Right lobe of liver (tissue), 4 donors: ENCODE data around the gene RALGPS1.

ENCODE experiments used
- CTCF ChIP-seq, 4 donors: fragments of 200-600 bp in 3 of 4; fragments of 450-650 bp in 1 of 4; IDR thresholded peaks; one replicate each; pipeline versions ENCODE4 v1.5.1 to v1.8.0; 2016 to 2022; ENCODE audit warnings: antibody characterized with exemption in 4 of 4, mild to moderate bottlenecking in 2 of 4
- POLR2A ChIP-seq: fragments of 450-650 bp; IDR thresholded peaks from one replicate; pipeline ENCODE4 v1.6.1; 2017; ENCODE audit warnings: antibody characterized with exemption, mild to moderate bottlenecking
- donor health status: DM: no; HTN: no; CAD: no.
- donor health status: DM: no; HTN: no; CAD: no.
- donor health status: DM: no; HTN: yes; CAD: no.

- no peak for TF ChIP-seq CTCF (IDR thresholded peaks at IDR 0.05)
- TF ChIP-seq POLR2A: no peak
These were observed 12.8 kb downstream of the RALGPS1 start for GRCh38 chr9:126927419-126927818.
